Subcutaneous adipose tissue (tissue), 4 donors: ENCODE measurements around the gene PXK. TPM values are rescaled to one million over a fixed set of nuclear protein-coding genes. Genes with fewer than 3 reads are reported as not detected.

Experiments used
- CTCF ChIP-seq: fragments of 450-650 bp; IDR thresholded peaks from one replicate; pipeline ENCODE4 v1.5.1; 2016; ENCODE audit warnings: low read depth, mild to moderate bottlenecking, control low read depth, antibody characterized with exemption, moderate library complexity
- total RNA-seq, 4 donors: library from RNA; depleted of rRNA; stranded (reverse); fragments of >200 nt; gene quantifications; one replicate each; pipeline ENCODE4 v1.1.0, GENCODE V29; 2016

Gene PXK
- 10 to 100 TPM; 27.1 to 53.6 (median 30.7) TPM for total RNA-seq

- TF ChIP-seq CTCF: no peak
Observed at GRCh38 chr3:58332575-58333188, at the start of gene PXK. PXK (plus strand) TSS chr3:58332892; CDS start chr3:58332989, 97 bp downstream.

- TF ChIP-seq CTCF: no peak
Observed at GRCh38 chr3:58285334-58285733, 47.4 kb upstream of the PXK start.

- no peak for TF ChIP-seq CTCF
Observed at GRCh38 chr3:58287354-58287753, 45.3 kb upstream of the PXK start.

- no peak for TF ChIP-seq CTCF
Observed at GRCh38 chr3:58288011-58288728, 44.5 kb upstream of the PXK start.

- no peak for TF ChIP-seq CTCF
Observed at GRCh38 chr3:58291671-58292338, 40.9 kb upstream of the PXK start.

GRCh38 chr3:58292866-58293265, 39.8 kb upstream of the PXK start:
- no peak for TF ChIP-seq CTCF

- no peak for TF ChIP-seq CTCF
Observed at GRCh38 chr3:58293516-58293915, 39.2 kb upstream of the PXK start.
